K562 (cell line): ENCODE measurements around the gene FOXO3.

Source experiments
- BDP1 ChIP-seq: IDR thresholded peaks from 3 replicates; pipeline ENCODE4 v1.6.1; 2011; ENCODE audit not compliant: insufficient read length, insufficient read depth
- NR3C1 ChIP-seq: sonication (generic); formaldehyde crosslinking; IDR thresholded peaks from 2 replicates; pipeline ENCODE4 v1.8.1; 2022; ENCODE audit warnings: missing genetic modification reagents
- SIN3B ChIP-seq: fragments of 450-650 bp; IDR thresholded peaks from 2 replicates; pipeline ENCODE4 v1.6.1; 2017; ENCODE audit warnings: low read depth, mild to moderate bottlenecking, moderate library complexity
- TBL1XR1 ChIP-seq, 2 experiments: IDR thresholded peaks; 2 replicates each; pipeline ENCODE4 v1.6.1; 2012; ENCODE audit warnings: improper control_type of control experiment in 2 of 2, low read length in 2 of 2, mild to moderate bottlenecking in 1 of 2
- ZNF24 ChIP-seq: fragments of 450-650 bp; IDR thresholded peaks from 2 replicates; pipeline ENCODE4 v1.6.1; 2016
- TF ChIP-seq, protein P1 (sequence below): sonication (generic); formaldehyde crosslinking; IDR thresholded peaks from 2 replicates; pipeline ENCODE4 v1.8.1; 2023; ENCODE audit warnings: mild to moderate bottlenecking, missing genetic modification reagents

DNA sequence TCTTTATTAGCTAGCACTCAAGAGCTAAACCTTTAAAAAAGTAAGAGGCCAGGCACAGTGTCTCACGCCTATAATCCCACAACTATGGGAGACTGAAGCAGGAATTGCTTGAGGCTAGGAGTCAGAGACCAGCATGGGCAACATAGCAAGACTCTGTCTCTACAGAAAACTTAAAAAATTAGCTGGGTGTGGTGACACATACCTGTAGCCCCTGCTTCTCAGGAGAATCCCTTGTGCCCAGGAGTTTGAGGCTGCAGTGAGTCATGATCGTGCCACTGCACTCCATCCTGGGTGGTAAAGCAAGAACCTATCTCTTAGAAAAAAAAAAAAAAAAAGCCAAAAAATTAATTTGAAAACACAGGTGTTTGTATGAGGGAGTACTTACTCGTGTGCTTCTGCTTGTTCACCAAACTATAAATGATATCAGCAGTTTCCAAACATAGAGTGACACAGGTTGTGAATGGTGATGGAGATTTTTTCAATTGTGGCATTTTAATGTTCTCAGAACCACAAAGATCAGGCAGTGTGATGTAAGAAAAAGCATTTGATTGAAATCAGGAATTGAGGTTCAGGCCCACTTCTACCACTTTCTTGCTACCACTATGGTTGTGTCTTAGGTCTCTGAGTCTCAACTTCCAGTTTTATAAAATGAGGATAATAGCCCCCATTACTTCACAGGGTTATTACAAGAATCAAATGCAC, 104.9 kb downstream of the FOXO3 start:
- TF ChIP-seq BDP1 (no peak), SIN3B (no peak), ZNF24 (no peak), NR3C1 (CRISPR knock-in tag) (no peak), TBL1XR1 (IDR thresholded peaks at IDR 0.05; ENCODE audit: low read length in 2 of 2) (no peak)
- TF ChIP-seq, protein P1, sequence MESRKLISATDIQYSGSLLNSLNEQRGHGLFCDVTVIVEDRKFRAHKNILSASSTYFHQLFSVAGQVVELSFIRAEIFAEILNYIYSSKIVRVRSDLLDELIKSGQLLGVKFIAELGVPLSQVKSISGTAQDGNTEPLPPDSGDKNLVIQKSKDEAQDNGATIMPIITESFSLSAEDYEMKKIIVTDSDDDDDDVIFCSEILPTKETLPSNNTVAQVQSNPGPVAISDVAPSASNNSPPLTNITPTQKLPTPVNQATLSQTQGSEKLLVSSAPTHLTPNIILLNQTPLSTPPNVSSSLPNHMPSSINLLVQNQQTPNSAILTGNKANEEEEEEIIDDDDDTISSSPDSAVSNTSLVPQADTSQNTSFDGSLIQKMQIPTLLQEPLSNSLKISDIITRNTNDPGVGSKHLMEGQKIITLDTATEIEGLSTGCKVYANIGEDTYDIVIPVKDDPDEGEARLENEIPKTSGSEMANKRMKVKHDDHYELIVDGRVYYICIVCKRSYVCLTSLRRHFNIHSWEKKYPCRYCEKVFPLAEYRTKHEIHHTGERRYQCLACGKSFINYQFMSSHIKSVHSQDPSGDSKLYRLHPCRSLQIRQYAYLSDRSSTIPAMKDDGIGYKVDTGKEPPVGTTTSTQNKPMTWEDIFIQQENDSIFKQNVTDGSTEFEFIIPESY, result no peak
